HS-5 (cell line): ENCODE results near the gene TMEM174.
"Not testable (repeated sequence)": the region's sequence is repeated elsewhere in the genome, so short reads cannot be mapped to it uniquely, and the experiment has no call there.

ENCODE experiments used
- DNase-seq: peaks from one replicate; pipeline ENCODE4 v3.0.0-alpha.2; 2012; ENCODE audit warnings: low read depth

Gene TMEM174

GRCh38 chr5:73196201-73196600, 23.2 kb downstream of the TMEM174 start:
- no peak for DNase-seq

GRCh38 chr5:73197637-73198257, 24.8 kb downstream of the TMEM174 start:
- no peak for DNase-seq

DNA sequence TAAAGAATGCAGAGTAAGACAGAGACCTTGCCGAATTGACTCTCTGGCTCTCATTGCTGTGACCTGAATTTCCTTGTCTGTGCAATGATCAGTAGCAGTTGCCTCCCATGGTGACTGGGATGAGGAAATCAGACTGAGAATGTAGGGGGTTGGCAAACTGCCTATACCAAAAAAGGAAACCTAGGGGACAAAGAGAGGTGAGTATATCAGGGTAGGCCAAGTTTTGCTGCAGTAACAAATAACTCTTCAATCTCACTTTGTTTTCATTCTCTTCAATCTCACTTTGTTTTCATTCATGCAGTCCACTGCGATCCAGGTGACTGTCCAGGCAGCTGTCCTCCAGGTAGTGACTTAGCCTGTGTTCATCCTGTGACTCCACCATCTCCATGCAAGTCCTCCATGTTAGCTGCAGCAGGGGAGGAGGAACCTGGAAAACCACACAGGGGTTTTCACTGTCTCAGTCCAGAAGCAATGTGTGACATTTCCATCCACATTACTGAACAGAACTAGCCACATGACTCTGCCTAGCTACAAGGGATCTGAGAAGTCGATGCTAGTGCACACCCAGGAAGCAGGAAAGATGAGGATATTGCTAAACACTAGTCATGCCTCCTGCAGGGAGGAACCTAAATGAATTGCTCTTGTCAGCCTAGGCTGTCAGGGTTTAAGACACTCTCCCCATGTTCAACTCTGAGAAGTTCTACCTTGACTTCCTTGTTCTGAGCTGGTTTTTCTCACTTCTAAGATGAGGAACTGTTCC, 26.0 kb downstream of the TMEM174 start:
- DNase-seq, result no peak

- no peak for DNase-seq
Measured at GRCh38 chr5:73199671-73200070, 26.7 kb downstream of the TMEM174 start.

DNA sequence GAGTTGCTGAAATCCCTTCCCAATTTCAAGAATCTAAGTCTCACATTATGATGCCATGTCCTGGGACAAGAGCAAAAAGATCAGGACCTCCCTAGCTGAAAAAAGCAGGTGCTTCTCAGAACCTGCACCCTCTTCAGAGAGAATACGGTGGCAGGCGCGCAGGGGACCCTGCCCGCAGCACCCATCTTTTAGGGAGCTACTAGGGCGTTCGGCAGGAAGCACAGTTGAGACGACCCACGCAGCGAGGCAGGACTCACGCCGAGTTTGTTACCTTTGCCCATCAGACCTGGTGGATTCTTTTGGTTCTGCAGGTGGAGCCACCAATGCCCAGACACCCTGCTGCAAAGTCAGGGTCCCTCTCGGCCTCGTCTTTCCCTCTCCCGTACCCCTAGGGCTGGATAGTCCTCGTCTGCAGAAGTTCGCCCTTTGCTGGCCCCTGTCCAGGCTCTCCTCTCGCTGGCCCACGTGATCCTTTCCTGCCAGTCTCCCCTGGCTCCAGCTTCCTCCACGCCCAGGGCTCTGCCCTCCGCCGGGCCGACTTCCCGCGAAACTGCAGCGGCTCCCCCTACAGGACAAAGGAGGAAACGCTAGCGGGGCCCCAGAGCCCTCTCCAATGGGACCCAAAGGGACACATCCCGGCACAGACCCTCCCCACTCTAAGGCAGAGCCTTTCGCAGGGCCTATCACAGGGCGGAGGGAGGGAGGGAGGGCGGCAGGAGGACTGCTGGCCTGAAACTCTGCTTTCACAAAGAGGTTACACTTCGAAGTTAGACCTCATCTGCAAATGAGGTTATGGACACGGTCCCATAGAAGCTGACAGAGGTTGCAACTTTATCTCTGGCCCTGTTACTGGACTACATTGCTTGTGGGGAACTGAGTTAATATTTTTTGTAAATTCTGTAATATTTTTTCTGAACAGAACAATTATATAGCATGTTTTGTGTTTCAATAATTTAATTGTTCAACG, 28.8 kb downstream of the TMEM174 start:
- no peak for DNase-seq

- DNase-seq, result no peak
Measured at GRCh38 chr5:73204332-73204731, 31.3 kb downstream of the TMEM174 start.

DNA sequence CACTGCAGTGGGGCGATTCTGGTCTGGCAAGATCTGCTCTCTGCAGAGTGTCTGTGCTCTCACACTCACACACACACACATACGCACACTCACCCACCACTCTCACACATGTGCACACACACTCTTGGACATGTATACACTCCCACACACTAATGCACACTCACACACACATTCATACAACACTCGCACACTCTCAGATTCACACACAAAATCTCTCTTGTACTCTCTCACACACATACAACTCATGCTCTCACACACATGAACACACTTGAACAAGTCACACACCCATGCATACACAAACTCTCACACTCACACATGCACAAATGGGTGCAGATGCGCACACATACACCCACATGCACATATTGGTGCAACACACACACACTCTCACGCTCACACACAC, 31.7 kb downstream of the TMEM174 start:
- no peak for DNase-seq

- DNase-seq, result no peak
Measured at GRCh38 chr5:73205305-73205704, 32.3 kb downstream of the TMEM174 start.

DNA sequence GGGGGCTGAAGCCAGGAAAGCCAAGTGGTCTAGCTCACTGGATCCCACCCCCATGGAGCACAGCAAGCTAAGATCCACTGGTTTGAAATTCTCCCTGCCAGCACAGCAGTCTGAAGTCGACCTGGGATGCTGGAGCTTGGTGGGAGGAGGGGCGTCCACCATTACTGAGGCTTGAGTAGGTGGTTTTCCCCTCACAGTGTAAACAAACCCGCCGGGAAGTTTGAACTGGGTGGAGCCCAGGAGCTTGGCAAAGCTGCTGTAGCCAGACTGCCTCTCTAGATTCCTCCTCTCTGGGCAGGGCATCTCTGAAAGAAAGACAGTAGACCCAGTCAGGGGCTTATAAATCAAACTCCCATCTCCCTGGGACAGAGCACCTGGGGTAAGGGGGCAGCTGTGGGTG, 34.2 kb downstream of the TMEM174 start:
- DNase-seq, result not testable (repeated sequence)

- not testable (repeated sequence) for DNase-seq
Measured at GRCh38 chr5:73209075-73209474, 36.1 kb downstream of the TMEM174 start.

- not testable (repeated sequence) for DNase-seq
Measured at GRCh38 chr5:73212693-73213092, 39.7 kb downstream of the TMEM174 start.

- DNase-seq, result no peak
Measured at GRCh38 chr5:73213566-73213998, 40.6 kb downstream of the TMEM174 start.

- DNase-seq, result no peak
Measured at GRCh38 chr5:73214306-73214705, 41.3 kb downstream of the TMEM174 start.

DNA sequence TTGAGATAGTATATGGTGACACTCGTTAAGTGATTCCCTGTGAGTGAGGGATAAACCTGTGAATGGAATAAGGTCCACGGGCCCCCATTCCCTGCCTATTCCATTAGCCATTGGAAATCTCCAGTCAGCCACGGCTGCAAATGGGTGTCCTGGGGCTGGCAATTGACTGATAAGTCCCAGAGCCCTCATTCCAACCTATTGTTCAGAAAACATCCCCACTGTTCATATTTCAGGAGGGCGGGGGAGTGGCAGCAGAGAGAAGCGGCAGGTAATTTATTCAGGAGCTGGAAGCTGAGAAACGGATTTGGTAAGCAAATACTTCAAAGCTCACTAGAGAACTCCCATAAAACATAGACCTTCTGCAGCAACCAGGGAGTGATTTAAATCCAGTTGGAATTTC, 42.0 kb downstream of the TMEM174 start:
- no peak for DNase-seq

GRCh38 chr5:73215531-73215890, 42.5 kb downstream of the TMEM174 start:
- no peak for DNase-seq

GRCh38 chr5:73215891-73216610, 43.1 kb downstream of the TMEM174 start:
- peak; percentile 56 for DNase-seq

- DNase-seq, result no peak
Measured at GRCh38 chr5:73218552-73219171, 45.7 kb downstream of the TMEM174 start.

GRCh38 chr5:73219336-73219735, 46.3 kb downstream of the TMEM174 start:
- not testable (repeated sequence) for DNase-seq

DNA sequence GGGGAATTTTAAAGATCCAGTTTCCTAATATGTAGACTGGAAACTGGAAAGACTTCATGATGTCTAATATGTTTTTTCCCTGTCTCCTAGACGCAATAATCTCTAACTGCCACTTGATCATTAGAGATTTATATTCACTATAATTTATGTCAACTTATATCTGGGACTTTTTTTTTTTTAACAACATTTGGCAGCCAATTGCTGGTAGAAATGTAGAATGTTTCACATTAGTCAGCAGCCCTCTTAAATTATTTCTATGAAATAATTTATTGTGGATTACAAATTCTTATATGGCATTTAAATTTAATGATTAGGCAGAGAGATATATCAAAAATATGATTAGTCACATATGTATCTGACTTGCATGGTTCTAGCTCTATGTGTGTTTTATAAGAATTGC, 48.2 kb downstream of the TMEM174 start:
- DNase-seq, result no peak

DNA sequence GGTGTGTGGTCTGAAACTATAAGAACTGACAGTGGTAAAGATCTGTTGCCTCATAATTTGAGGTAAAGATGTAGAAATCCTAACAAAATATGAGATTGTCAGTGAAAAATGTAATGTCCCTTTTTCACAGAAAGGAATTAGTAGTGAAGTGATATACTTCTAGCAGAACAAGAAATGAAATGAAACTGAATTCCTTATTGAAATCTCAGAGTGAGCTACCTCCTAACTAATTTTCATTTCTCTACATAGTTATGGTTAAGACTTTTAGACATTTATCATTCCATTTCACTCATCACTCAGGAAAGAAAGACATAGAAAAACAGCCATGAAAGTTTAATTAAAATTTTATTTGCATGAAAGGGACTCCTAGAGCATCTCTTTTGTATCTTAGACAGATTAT, 48.7 kb downstream of the TMEM174 start:
- no peak for DNase-seq

DNA sequence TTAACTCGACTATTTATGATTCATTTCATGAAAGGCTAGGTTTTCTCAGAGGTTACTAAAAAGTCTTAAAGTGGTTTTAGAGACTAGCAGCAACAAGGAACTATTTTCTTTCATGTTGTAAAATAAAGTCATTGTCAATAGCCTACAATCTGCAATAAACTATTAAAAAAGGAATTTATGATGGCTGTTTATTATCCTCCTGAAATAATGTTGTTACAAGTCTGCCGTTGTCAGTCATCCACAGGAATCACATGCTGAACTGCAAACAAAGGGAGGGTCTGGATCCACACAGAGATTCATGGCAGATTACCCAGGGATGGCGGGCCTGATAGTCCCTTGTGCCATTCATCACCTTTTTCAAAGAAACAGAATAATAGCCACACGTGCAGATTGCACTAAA, 49.2 kb downstream of the TMEM174 start:
- no peak for DNase-seq
